Vagina (tissue), 2 donors: Measurements from ENCODE around the gene CBR3.

ENCODE experiments used
- POLR2A ChIP-seq, 2 donors: fragments of 450-650 bp; IDR thresholded peaks; one replicate each; pipeline ENCODE4 v1.6.1; 2017; ENCODE audit warnings: antibody characterized with exemption in 2 of 2, mild to moderate bottlenecking in 2 of 2, moderate library complexity in 2 of 2
- POLR2AphosphoS5 ChIP-seq, 2 donors: sonication (generic); formaldehyde crosslinking; IDR thresholded peaks; one replicate each; pipeline ENCODE4 v1.9.0; 2017; ENCODE audit warnings: antibody characterized with exemption in 2 of 2, mild to moderate bottlenecking in 2 of 2, low read depth in 1 of 2; ENCODE audit not compliant: insufficient read depth in 1 of 2
- TF ChIP-seq, protein P1 (sequence below), 3 experiments: fragments of 450-650 bp in 2 of 3; fragments of 200-600 bp in 1 of 3; sonication (generic) in 1 of 3; IDR thresholded peaks; one replicate each; pipeline ENCODE4 v1.5.1; 2017 to 2019; ENCODE audit warnings: antibody characterized with exemption in 3 of 3, mild to moderate bottlenecking in 2 of 3, moderate library complexity in 2 of 3

DNA sequence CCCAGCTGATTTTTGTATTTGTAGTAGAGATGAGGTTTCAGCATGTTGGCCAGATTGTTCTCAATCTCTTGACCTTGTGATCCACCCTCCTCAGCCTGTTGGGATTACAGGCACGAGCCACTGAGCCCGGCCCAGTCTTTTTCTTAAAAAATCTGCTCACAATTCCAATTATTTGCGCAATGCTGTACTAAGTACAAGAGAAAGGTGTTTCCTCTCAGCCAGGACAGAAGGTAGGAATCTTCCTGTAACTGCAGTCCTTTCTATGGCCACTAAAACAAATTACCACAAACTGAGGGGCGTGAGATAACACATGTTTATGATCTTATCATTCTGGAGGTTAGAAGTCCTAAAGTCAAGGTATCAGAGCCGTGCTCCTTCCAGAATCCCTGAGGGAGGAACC lies 6.9 kb upstream of the CBR3 start:
- TF ChIP-seq, protein P1, sequence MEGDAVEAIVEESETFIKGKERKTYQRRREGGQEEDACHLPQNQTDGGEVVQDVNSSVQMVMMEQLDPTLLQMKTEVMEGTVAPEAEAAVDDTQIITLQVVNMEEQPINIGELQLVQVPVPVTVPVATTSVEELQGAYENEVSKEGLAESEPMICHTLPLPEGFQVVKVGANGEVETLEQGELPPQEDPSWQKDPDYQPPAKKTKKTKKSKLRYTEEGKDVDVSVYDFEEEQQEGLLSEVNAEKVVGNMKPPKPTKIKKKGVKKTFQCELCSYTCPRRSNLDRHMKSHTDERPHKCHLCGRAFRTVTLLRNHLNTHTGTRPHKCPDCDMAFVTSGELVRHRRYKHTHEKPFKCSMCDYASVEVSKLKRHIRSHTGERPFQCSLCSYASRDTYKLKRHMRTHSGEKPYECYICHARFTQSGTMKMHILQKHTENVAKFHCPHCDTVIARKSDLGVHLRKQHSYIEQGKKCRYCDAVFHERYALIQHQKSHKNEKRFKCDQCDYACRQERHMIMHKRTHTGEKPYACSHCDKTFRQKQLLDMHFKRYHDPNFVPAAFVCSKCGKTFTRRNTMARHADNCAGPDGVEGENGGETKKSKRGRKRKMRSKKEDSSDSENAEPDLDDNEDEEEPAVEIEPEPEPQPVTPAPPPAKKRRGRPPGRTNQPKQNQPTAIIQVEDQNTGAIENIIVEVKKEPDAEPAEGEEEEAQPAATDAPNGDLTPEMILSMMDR (IDR thresholded peaks at IDR 0.05) = no peak
- TF ChIP-seq POLR2AphosphoS5 (IDR thresholded peaks at IDR 0.05; ENCODE audit: insufficient read depth in 1 of 2, low read depth in 1 of 2) (no peak), POLR2A (IDR thresholded peaks at IDR 0.05) (no peak)
